Measurements from ENCODE around the gene ERC2.

ERC2 gene

DNA sequence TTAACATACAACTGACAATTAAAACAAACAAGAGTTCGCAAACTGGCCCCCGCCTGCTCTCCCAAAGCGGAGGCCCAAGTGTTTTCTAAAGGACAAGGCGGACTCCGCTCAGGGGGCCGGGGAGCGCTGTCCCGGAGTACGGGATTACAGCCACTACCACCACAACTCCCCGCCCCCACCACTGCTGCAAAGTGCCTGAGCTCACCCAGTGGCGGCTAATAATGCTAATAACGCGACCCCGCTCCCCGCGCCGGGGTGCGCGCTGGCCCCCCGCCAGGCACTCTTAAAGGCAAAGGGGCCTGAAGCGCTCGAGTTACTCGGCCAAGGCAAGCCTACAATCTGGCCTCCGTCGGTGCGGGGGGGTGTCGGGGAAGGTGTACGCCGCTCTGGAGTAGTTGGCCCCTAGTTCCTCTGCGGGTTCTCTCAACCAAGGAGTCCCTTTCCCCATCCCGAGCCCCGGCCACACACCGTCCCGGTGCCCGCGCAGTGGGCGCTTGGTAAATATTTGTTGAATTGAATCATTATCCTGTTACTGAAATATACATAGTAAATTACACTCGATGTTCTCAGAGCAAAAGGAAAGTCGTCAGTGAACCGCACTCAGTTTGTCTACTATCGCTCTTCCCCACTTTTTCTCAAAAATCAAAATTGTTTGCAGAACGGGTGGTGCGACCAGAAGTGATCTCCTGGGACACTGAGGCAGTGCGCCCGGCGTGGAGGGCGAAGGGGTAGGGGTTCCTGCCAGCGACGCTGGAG, 982.0 kb downstream of the ERC2 start:
- Mint-ChIP-seq H3K9me3 (no peaks in the 10 kb centered on the region), H3K27me3 (ENCODE audit: low read depth) (peaks cover 87% of the 10 kb centered on the region), H3K4me1 (ENCODE audit: low read depth) (peaks cover 15% of the 10 kb centered on the region), H3K4me3 (peak overlapping the region; percentile 46), H3K27ac (peak overlapping the region; percentile 45), H3K36me3 (ENCODE audit: low read depth) (peaks cover 4% of the 10 kb centered on the region)

DNA sequence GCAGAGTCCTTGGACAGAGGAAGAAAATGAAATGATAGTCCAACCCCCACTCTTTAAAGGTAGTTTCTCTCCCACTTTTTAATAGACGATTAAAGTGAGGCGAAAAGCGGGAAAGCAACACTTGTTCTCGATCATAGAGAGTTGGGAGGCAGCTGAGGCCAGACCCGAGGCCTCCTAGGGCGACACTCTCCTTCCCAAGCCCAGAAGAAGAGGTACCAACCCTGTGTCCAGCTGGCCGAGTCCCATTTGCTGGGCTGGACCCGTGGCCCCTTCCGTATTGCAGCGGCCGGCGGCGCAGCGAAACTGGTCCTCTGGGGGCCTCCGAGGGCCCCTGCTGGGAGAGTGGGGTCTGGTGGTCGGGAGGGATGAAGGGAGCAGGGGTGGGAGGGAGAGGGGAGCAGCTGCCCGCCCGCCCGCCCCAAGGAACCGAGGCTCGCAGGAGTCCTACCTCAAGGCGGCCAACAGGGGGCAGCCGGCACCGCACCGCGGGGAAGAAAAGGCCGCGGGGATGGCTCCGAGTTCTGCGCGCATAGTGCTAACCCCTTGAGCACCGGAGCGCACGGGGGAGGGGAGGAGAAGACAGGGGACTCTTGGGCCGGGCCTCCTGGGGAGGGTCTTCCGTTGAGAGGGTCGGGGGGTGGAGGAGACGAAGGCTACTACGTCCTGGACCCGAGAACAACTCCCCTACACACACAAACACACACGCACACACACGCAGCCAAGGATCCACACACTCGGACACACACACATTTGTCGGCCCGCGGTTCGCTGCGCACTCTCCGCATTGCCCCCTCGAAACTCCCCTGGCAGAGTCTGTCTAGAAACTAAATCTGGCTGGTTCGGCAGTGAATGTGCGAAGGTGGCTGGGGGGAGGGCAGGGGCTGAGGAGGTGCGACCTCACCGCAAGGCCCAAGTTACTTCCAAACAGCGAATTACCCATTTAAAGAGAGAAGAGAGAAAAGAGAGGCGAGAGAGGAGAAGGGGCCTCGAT, 983.2 kb downstream of the ERC2 start:
- H3K4me3 Mint-ChIP-seq = no peak overlapping the region
- H3K27ac Mint-ChIP-seq = peak overlapping the region; percentile 83

DNA sequence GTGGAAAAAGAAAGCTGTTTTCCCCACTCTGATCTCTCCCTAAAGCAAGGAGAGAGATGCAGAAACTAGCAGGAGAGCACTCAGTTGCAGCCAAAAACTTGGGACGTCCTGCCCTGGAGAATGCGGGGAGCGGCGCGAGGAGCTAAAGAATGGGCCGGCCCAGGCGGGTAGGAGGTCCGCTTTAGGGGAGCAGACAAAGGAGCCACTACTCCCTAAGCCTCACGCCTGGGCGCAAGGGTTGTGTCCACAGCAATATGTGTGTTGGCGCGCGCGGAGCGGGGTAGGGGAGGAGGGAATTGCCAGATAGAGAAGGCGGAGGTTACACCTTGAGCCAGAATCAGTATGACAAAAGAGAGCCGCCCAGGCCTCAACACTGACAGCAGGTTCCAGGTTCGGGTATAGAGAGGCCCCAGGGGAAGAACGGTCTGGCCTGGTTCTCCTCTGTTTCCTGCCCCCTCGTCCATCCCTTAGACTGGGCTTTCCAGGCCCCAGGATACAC, 984.0 kb downstream of the ERC2 start:
- Mint-ChIP-seq H3K4me3 (no peak overlapping the region), H3K27ac (no peak overlapping the region), H3K36me3 (ENCODE audit: low read depth) (peaks cover 4% of the 10 kb centered on the region), H3K4me1 (ENCODE audit: low read depth) (peaks cover 12% of the 10 kb centered on the region), H3K9me3 (no peaks in the 10 kb centered on the region), H3K27me3 (ENCODE audit: low read depth) (peaks cover 89% of the 10 kb centered on the region)

More for the DNA sequence above, 983.2 kb downstream of the ERC2 start:
- H3K36me3 Mint-ChIP-seq (ENCODE audit: low read depth) = peaks cover 4% of the 10 kb centered on the region
- peaks cover 15% of the 10 kb centered on the region for H3K4me1 Mint-ChIP-seq (ENCODE audit: low read depth)
- no peaks in the 10 kb centered on the region for H3K9me3 Mint-ChIP-seq
- peaks cover 89% of the 10 kb centered on the region for H3K27me3 Mint-ChIP-seq (ENCODE audit: low read depth)

DNA sequence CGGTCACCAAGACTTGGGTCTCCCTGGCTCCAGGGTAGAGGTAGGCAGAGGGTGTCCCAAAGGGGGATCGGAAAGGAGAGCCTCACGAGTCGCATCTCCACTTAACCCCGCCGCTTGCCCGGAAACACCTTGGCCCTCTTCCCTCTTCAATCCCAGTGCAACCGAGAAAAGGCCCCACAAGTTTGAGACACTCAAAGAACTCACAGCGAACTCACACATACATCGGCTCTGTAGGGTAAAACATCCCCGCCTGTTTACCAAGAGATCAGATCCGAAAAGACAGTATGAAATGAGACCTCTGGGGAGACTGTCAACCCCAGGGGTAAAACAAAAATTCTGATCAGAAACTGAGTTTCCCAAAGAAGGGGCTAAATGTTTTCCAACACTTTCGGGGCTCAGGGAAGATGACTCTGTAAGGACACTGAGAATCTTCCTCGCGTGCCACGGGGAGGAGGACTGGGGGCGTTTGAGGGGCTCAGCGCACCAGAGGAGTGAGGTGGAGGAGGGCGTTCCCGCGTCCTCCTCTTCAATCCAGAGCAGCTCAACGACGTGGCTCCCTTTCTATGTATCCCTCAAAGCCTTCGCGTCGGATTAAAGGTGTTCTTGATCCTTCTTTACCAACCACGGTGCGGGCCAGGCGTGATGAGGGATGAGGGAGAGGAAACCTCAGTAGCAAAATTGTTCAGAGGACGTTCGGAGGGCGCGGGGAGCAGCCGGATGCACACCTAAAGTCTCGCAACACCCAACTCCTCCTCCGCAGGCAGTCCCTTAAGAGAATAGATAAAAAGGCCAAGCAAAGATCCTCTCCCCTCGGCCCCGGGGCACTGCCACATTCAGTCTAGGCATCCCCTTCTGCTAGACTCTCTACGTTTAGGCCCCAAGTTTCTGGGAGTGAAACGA, 984.8 kb downstream of the ERC2 start:
- peaks cover 4% of the 10 kb centered on the region for H3K36me3 Mint-ChIP-seq (ENCODE audit: low read depth)
- no peak overlapping the region for H3K4me3 Mint-ChIP-seq
- H3K27me3 Mint-ChIP-seq (ENCODE audit: low read depth) = peaks cover 86% of the 10 kb centered on the region

DNA sequence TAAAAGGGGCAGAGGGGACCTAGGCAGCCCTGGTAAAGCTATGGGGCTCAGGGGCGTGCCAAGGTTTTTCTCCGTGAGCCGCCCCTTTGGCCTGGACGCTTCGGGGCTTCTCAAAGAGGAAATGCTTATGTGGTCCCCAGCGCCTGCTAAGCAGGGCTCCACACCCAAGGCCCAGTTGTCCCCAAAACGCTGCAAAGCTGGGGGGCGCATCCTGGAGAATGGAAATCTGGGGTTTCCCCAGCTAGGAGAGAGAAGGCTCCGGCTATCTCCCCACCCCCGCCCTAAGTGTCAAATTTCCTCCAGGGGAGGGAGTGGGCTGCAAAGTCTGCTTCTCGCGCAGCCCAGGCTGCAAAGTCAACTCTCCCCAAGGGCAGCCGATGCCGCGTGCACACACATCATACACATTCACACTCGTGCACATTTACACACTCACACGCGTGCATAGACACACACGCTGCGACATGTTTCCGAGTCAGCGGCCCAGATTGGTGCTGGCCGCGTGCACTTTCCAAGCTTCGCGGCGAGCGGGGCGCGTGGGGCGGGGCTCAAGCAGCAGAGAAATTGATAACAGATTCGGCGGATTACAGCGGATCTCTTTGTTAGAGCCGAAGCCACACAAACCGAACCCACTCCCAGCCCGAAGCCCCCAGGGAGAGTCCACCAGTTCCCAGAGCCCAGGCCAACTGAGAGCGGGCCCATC, 985.6 kb downstream of the ERC2 start:
- Mint-ChIP-seq H3K9me3 (no peaks in the 10 kb centered on the region), H3K27ac (no peak overlapping the region), H3K36me3 (ENCODE audit: low read depth) (peaks cover 4% of the 10 kb centered on the region), H3K4me3 (no peak overlapping the region), H3K4me1 (ENCODE audit: low read depth) (peaks cover 10% of the 10 kb centered on the region), H3K27me3 (ENCODE audit: low read depth) (peaks cover 84% of the 10 kb centered on the region)

More for the DNA sequence above, 984.8 kb downstream of the ERC2 start:
- no peak overlapping the region for H3K27ac Mint-ChIP-seq
- H3K4me1 Mint-ChIP-seq (ENCODE audit: low read depth) = peaks cover 12% of the 10 kb centered on the region
- H3K9me3 Mint-ChIP-seq = no peaks in the 10 kb centered on the region

DNA sequence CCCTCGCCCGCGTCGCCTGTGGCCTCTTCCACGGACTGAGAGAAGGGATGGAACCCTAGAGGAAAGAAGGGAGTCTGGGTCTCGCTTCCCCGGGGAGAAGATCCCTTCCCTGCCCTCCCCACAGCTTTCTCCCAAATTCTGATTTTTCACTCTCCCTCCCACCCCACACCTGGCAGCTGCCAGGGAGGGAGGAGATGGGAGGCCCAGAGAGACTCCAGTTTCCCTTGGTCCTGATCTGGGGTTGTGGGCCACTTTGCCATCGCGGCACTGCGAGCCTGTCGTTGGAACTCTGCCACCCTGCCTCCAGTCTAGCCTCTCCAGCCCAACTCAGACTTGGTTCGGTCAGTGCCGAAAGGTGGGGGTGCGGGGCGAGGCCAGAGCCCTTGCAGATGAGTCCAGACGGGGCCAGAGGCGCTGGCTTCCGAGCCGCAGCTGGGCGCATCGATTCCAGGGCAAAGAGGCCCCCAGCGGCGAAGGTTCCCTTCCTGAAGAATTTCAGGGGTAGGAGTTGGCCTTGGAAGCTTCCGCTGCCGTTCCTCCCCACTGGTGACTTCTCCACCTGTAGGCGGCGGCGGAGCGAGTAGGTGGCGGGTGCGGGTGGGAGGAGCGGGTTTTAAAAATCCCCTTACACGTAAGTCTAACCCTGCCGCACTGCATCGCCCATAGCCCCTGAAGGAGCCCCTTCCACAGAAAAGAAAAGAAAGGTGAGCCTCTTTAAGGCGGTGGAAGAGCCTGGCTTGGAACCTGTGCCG, 986.3 kb downstream of the ERC2 start:
- H3K27ac Mint-ChIP-seq = no peak overlapping the region
- H3K27me3 Mint-ChIP-seq (ENCODE audit: low read depth) = peaks cover 84% of the 10 kb centered on the region
- H3K36me3 Mint-ChIP-seq (ENCODE audit: low read depth) = peaks cover 4% of the 10 kb centered on the region
- H3K4me3 Mint-ChIP-seq = no peak overlapping the region
- H3K9me3 Mint-ChIP-seq = no peaks in the 10 kb centered on the region
- H3K4me1 Mint-ChIP-seq (ENCODE audit: low read depth) = peaks cover 8% of the 10 kb centered on the region

DNA sequence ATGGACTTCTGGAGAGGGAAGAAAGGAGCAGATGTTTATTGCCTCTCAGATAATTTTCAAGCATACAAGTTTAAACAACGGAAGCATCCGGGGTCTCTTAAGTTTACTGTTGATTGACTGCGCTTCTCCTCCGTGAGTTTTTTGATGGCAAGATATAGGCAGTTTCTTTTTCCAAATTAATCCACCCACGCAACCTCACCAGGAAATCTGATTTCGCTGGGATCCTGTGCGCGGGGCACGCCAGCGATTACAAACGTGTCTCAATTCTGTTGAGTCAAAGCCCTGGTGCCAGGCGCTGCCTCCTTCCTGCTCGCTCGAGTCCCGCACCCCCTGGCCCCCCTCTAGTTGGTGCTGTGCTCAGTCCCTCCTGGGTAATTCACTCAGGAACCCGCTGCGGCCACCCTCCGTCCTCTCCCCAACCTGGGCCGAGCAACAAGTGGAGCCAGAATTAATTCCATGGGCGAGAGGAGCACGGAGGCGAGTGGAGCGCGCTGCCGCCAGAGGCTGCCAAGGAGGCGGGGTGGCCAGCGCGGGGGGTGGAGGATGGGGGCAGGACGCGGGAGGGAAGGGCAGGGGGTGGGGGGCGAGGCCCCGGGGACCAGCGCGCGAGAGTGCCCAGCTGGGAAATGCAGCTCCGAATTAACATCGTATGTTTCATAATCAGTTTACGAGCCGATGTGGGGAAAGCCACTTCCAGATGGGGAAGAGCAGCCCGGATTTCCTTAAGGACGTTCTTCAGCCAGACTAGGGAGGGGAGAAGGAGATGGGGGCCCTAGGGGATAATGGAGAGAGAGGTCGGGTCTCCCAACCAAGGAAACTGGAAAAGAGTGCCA, 987.1 kb downstream of the ERC2 start:
- no peaks in the 10 kb centered on the region for H3K9me3 Mint-ChIP-seq
- peaks cover 3% of the 10 kb centered on the region for H3K4me1 Mint-ChIP-seq (ENCODE audit: low read depth)
- H3K27ac Mint-ChIP-seq = no peak overlapping the region
- H3K36me3 Mint-ChIP-seq (ENCODE audit: low read depth) = peaks cover 3% of the 10 kb centered on the region
- no peak overlapping the region for H3K4me3 Mint-ChIP-seq
- H3K27me3 Mint-ChIP-seq (ENCODE audit: low read depth) = peaks cover 80% of the 10 kb centered on the region

DNA sequence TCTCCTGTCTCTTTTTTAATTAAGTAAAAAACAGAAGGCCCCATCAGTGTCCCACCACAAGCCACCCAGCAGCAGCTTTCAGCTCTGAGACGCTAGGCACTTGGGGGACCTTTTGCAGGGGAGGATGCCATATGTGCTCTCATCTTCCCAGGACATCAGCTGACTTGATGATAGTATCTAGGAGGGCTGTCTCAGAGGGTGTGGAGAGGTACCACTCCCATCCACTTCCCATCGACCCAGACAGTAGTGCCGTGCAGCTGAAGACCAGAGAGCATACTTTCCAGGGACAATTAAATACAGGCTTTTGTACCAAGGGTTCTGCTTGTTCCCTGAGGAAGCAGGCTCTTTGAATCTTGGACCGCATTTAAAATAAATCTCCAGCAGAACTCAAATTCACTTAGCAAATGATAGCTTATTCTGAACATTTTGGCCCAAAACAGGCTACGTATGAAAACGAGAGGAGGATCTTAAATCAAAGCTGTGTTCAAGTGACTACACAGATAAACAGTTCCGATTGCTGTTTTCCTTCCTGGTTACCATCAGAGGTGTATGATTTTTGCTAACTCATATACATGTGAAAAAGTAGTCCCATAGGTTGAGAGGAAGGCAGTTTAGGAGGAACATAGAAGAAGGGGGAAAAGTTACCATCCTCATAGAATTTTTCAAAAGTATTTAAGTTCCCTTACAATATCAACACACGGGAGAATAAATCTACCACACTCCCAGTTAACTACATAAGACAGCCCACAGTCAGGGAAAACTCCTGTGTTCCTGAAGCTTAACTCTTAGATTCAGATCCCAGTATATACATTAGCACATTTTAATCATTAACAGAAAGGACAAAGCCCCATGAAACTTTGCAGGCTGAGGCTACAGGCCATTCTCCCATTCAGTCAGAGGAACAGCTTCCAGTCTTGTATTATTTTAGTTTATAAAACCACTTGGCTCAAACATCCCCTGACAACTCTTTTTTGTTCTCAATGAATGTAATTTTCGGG, 990.7 kb downstream of the ERC2 start:
- Mint-ChIP-seq H3K36me3 (ENCODE audit: low read depth) (no peaks in the 10 kb centered on the region), H3K27ac (no peak overlapping the region), H3K4me3 (no peak overlapping the region), H3K4me1 (ENCODE audit: low read depth) (no peaks in the 10 kb centered on the region), H3K9me3 (no peaks in the 10 kb centered on the region), H3K27me3 (ENCODE audit: low read depth) (peaks cover 48% of the 10 kb centered on the region)

DNA sequence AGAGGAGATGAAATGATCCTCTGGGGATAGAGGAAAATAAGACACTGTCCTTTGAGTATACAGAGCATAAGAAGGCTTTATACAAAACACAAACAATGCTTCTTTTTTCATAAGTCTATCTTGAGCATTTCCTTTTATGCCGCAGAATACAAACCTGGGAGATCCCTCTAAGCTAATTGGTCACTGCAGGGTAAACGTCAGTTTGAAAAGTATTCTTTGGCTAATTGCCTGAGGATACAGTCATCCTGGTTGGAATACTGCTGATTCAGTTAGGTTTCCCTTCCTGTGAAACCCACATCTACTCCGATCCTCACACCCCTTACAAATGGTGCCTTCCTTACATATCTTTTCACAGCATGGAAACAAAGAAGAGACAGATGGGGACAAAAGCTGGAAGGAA, 991.8 kb downstream of the ERC2 start:
- Mint-ChIP-seq H3K4me1 (ENCODE audit: low read depth) (no peaks in the 10 kb centered on the region), H3K36me3 (ENCODE audit: low read depth) (no peaks in the 10 kb centered on the region), H3K27ac (no peak overlapping the region), H3K27me3 (ENCODE audit: low read depth) (peaks cover 40% of the 10 kb centered on the region), H3K9me3 (no peaks in the 10 kb centered on the region), H3K4me3 (no peak overlapping the region)

DNA sequence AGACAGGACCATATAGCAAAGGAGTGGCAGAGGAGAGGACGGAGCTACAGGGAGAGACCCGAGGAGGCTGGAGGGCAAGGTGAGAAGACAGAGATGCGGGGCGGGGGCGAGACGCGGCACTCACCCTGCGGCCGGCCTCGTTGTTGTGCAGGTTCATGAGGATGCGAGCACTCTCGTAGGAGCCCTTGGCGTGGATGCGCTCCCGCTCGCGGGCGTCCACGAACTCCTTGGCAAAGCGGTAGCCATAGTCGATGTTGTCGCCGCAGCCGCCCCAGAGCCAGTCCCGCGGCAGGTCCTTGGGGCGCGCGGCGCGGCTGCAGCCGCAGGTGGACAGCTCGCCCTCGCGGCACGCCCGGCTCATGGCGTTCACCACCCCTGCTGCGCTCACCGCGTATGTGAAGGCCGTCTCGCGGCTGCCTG, 994.0 kb downstream of the ERC2 start:
- Mint-ChIP-seq H3K36me3 (ENCODE audit: low read depth) (no peaks in the 10 kb centered on the region), H3K27me3 (ENCODE audit: low read depth) (peaks cover 19% of the 10 kb centered on the region), H3K4me3 (no peak overlapping the region), H3K4me1 (ENCODE audit: low read depth) (no peaks in the 10 kb centered on the region), H3K9me3 (no peaks in the 10 kb centered on the region), H3K27ac (no peak overlapping the region)

DNA sequence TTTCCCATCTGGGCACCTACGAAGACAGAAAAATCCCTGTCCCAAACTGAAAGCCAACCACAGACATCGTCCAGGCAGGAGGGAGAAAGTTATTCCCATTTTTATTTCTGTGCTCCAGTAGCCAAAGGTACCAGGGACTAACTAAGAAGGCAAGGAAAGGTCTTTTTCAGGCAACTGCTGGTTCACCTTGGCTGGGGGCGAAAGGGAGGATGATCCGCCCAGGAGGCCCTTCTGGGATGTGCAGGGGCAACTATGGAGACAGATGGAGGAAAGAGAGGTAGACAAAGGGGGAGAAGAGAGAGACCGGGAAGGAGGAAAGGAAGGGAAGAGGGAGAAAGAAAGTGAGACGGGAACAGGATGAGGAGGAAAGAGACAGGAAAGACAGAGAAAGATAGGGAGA, 994.5 kb downstream of the ERC2 start:
- Mint-ChIP-seq H3K27ac (no peak overlapping the region), H3K27me3 (ENCODE audit: low read depth) (peaks cover 15% of the 10 kb centered on the region), H3K36me3 (ENCODE audit: low read depth) (no peaks in the 10 kb centered on the region), H3K4me3 (no peak overlapping the region), H3K4me1 (ENCODE audit: low read depth) (no peaks in the 10 kb centered on the region), H3K9me3 (no peaks in the 10 kb centered on the region)

Data from T-helper 1 cell treated with Interleukin-12 subunit alpha and Interleukin-12 subunit beta and Interleukin-4 antibody, amounts not matched to agents 30 μg/mL and 1 μg/mL, for 36 hours (primary cell).